ENCODE measurements around the gene FGF1. TPM values are rescaled to one million over a fixed set of nuclear protein-coding genes. Genes with fewer than 3 reads are reported as not detected.

The FGF1 gene
- total RNA-seq, 2 experiments from 2014 or later = not detected

DNA sequence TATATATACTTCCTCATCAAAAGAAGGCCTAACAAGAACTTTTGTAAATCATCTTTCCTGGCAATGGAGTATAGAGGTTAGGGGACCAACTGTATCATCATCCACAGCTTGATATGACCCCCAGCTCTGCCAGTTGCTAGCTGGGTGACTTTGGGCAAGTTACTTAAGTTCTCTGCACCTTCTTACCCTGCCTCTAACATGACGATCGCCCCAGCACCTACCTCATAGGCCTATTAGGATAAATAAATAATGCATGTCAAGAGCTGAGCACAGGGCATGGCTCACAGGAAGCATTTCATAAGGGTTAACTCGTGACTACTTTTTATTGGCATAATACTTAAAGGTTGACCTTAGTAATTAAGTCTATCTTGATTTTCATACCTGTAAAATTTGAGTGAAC, 29.4 kb upstream of the FGF1 start:
- H3K27ac Mint-ChIP-seq = no peak overlapping the region
- peaks cover 4% of the 10 kb centered on the region for H3K9me3 Mint-ChIP-seq
- peaks cover 6% of the 10 kb centered on the region for H3K27me3 Mint-ChIP-seq (ENCODE audit: low read depth)

DNA sequence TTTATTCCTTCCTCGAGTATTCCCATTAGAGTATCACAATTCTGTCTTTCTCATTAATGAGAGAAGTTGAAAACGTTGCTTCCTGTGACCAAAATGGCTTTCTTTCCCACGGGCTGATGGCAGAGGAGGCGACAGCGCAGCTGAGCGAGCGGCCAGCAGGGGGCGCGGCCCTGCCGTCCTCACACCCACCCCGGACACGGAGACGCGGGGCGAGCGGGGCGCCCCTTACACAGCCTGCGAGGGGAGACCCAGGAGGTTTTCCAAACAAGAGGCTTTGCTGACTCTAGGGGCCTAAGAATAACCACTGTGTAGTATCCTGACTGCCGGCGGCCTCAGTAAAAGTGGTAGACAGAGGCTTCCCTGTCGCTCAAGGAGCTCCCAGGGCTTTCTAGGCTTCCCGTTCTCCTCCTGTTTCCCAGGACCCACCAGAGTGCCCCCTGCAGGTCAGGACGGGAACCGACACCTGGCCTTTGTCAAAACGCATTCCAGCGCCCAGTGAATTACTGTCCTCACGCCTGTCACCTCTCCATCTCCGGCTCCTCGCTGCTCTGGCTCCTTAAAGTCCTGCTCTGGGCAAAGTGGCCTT, 27.3 kb upstream of the FGF1 start:
- peaks cover 3% of the 10 kb centered on the region for H3K4me1 Mint-ChIP-seq (ENCODE audit: low read depth)
- H3K9me3 Mint-ChIP-seq = peaks cover 4% of the 10 kb centered on the region

More for the DNA sequence above, 29.4 kb upstream of the FGF1 start:
- CTCF ChIA-PET = interaction anchor here (0.8 to 12.2 kb wide), 9 partner anchors 9 to 211 kb away, joined by 3 to 184 read pairs (median 33); no protein-coding TSS in a partner anchor
- Mint-ChIP-seq H3K4me1 (ENCODE audit: low read depth) (peaks cover 3% of the 10 kb centered on the region), H3K36me3 (ENCODE audit: low read depth) (peaks cover 1% of the 10 kb centered on the region), H3K4me3 (no peak overlapping the region)
- no peak for DNase-seq
- intact Hi-C loops (cut with micrococcal nuclease) = loop anchor here (10.0 kb wide), 2 partner anchors 1250 to 1470 kb away; no protein-coding TSS in a partner anchor

DNA sequence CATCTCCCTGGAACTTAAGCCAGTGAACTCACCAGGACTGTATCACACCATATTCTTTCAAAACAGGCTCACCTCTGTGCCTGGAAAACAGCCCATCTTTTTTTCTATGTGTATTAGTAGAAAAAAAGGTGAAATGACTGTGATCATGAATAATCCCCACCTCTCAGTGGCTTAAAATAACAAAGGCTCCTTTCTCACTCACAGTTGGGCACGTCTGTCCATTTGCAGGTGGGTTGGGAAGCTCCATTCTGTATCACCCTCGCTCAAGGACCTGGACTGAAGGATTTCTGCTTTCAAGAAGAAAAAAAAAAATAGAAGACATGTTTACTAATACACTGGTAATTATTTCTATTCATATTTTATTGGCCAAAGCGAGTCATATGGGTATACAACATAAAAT, 17.3 kb upstream of the FGF1 start:
- DNase-seq = no peak
- no peaks in the 10 kb centered on the region for H3K4me1 Mint-ChIP-seq (ENCODE audit: low read depth)
- no peaks in the 10 kb centered on the region for H3K27me3 Mint-ChIP-seq (ENCODE audit: low read depth)
- intact Hi-C loops (cut with micrococcal nuclease) = no loop called here
- CTCF ChIA-PET = interaction anchor here (0.6 to 6.4 kb wide), 5 partner anchors 10 to 734 kb away, joined by 3 to 47 read pairs (median 7); partner anchors contain the start of gene RNF14
- H3K36me3 Mint-ChIP-seq (ENCODE audit: low read depth) = no peaks in the 10 kb centered on the region
- H3K27ac Mint-ChIP-seq = no peak overlapping the region
- H3K4me3 Mint-ChIP-seq = no peak overlapping the region
- no peaks in the 10 kb centered on the region for H3K9me3 Mint-ChIP-seq

More for the DNA sequence above, 27.3 kb upstream of the FGF1 start:
- Mint-ChIP-seq H3K27ac (peak overlapping the region; percentile 3), H3K4me3 (peak overlapping the region; percentile 71), H3K27me3 (ENCODE audit: low read depth) (peaks cover 3% of the 10 kb centered on the region), H3K36me3 (ENCODE audit: low read depth) (peaks cover 1% of the 10 kb centered on the region)
- peak; percentile 87 for DNase-seq
- CTCF ChIA-PET = interaction anchor here (0.6 to 12.2 kb wide), 73 partner anchors 9 to 471 kb away, joined by 3 to 184 read pairs (median 5); partner anchors contain the start of gene ARHGAP26
- intact Hi-C loops (cut with micrococcal nuclease) = loop anchor here (1.0 to 10.0 kb wide), 9 partner anchors 36 to 1472 kb away; no protein-coding TSS in a partner anchor

DNA sequence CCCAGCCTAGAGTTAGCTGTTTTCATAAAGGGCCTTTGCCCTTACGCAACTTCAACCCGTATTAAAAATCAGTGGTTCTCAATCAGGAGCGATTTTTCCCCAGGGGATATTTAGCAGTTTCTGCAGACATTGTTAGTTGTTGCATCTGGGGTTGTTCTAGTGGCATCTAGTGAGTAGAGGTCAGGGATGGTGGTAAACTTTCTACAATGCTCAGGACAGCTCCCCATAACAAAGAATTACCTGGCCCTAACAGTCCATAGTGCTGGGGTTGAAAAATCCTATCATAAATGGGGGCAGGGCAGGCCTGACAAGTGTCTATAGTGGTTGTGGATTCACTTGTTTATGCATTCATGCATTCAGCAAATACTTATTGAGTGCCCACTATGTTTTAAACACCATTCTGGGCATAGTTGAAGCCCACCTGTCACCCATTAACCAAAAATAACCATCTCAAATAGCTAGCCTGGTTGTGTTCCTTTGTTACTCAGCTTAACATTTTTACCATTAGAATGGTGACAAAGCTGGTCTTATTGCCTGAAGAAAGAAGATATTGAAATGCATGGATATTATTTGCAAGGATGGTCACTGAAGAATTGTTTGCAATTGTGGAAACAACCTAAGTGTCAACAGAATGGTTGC, 15.9 kb upstream of the FGF1 start:
- intact Hi-C loops (cut with micrococcal nuclease) = no loop called here
- Mint-ChIP-seq H3K27ac (no peak overlapping the region), H3K4me3 (no peak overlapping the region), H3K9me3 (no peaks in the 10 kb centered on the region), H3K4me1 (ENCODE audit: low read depth) (peaks cover 2% of the 10 kb centered on the region), H3K27me3 (ENCODE audit: low read depth) (no peaks in the 10 kb centered on the region), H3K36me3 (ENCODE audit: low read depth) (no peaks in the 10 kb centered on the region)
- no peak for DNase-seq
- CTCF ChIA-PET = interaction anchor here (0.8 to 6.4 kb wide), 6 partner anchors 12 to 186 kb away, joined by 3 to 47 read pairs (median 8); no protein-coding TSS in a partner anchor

DNA sequence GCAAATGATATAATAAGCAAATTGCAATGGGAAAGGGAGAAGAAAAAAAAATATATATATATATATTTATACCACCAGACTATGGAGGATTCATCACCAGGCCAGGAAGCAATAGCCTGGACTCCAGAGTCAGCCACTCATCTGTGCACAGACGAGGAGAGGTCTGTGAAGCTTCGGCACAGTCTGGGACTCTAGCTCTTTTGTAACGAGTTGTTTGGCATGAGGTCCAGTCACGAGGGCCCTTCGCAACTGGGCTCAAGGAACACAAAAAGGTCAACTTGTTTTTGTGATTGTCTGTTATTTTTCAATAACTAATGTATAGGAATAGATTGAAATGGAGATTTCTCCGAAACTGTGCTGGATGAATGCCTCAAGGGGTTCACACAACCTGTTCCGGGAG, 14.7 kb upstream of the FGF1 start:
- no peak for DNase-seq
- intact Hi-C loops (cut with micrococcal nuclease) = no loop called here
- Mint-ChIP-seq H3K4me3 (no peak overlapping the region), H3K9me3 (no peaks in the 10 kb centered on the region), H3K36me3 (ENCODE audit: low read depth) (no peaks in the 10 kb centered on the region), H3K27ac (no peak overlapping the region), H3K27me3 (ENCODE audit: low read depth) (no peaks in the 10 kb centered on the region), H3K4me1 (ENCODE audit: low read depth) (peaks cover 2% of the 10 kb centered on the region)
- CTCF ChIA-PET = interaction anchor here (3.6 to 6.4 kb wide), 5 partner anchors 12 to 89 kb away, joined by 25 to 59 read pairs (median 33); no protein-coding TSS in a partner anchor

DNA sequence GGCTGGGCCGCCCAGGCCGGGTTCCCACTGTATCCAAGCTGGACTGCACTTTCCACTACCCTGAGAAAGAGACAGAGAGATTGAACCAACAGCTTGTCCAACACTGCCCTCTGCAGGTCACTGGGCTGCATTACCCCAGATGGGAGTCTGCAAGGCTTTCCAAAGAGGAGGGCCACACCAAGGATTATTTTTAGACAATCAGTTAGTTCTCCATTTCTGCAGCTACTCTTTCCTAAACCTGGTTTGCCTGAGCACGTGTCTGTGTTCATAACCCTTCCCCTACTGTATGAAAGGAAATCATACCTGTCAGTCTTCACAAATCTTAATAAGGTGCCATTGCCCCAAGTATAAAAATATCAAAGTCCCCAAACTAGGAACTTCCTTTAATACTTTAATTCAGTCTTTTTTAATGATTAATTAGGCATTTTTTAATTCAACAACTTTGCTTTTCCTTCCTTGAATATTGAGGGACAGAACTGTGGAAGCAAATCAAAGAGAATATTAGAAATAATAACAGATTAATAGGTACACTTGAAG, 13.4 kb upstream of the FGF1 start:
- Mint-ChIP-seq H3K27ac (no peak overlapping the region), H3K36me3 (ENCODE audit: low read depth) (no peaks in the 10 kb centered on the region), H3K4me3 (no peak overlapping the region), H3K9me3 (no peaks in the 10 kb centered on the region), H3K4me1 (ENCODE audit: low read depth) (peaks cover 2% of the 10 kb centered on the region), H3K27me3 (ENCODE audit: low read depth) (no peaks in the 10 kb centered on the region)
- peak; percentile 90 for DNase-seq
- CTCF ChIA-PET = interaction anchor here (0.6 to 5.7 kb wide), 24 partner anchors 9 to 564 kb away, joined by 3 to 59 read pairs (median 4); no protein-coding TSS in a partner anchor
- intact Hi-C loops (cut with micrococcal nuclease) = loop anchor here (1.0 to 10.0 kb wide), 5 partner anchors 44 to 707 kb away; no protein-coding TSS in a partner anchor

DNA sequence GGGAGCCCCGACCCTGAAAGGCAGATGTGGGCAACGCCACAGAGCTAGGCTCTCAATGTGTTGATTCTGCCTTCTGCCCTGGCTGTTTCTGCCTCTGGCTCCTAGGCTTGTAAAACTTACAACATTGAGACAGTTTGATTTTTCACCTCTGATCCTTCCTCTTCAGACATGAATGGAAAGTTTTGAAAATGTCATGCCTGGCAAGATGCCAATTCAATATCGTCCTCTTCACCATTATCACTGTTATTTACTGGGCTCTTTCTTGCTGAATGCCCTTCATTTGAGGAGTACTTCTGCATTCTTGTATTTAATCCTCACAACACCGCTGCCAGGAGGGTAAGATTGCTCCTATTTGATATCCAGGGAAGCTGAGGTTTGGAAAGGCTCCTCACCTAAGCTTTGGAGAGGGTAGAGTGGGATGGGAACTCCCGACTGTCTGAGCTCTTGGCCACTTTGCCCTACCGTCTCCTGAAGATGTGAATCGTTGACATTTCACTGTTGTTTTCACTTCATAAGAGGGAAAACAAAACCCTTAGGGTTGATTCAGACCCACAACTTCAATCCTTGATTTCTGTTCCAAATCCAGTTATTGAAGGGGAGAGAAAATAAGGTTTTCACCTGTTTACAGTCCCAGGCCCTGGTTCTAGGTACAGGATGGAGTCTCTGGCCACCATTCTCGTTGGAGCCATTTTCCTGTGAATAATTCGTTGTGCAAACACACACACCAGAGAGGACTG, 12.7 kb upstream of the FGF1 start:
- Mint-ChIP-seq H3K36me3 (ENCODE audit: low read depth) (no peaks in the 10 kb centered on the region), H3K4me1 (ENCODE audit: low read depth) (peaks cover 2% of the 10 kb centered on the region), H3K27me3 (ENCODE audit: low read depth) (no peaks in the 10 kb centered on the region), H3K9me3 (no peaks in the 10 kb centered on the region), H3K4me3 (no peak overlapping the region), H3K27ac (no peak overlapping the region)
- CTCF ChIA-PET = interaction anchor here (0.6 to 5.7 kb wide), 21 partner anchors 10 to 740 kb away, joined by 3 to 59 read pairs (median 4); partner anchors contain the start of genes FGF1 and PCDH12
- DNase-seq = no peak
- intact Hi-C loops (cut with micrococcal nuclease) = loop anchor here (1.0 to 10.0 kb wide), 5 partner anchors 43 to 706 kb away; no protein-coding TSS in a partner anchor

DNA sequence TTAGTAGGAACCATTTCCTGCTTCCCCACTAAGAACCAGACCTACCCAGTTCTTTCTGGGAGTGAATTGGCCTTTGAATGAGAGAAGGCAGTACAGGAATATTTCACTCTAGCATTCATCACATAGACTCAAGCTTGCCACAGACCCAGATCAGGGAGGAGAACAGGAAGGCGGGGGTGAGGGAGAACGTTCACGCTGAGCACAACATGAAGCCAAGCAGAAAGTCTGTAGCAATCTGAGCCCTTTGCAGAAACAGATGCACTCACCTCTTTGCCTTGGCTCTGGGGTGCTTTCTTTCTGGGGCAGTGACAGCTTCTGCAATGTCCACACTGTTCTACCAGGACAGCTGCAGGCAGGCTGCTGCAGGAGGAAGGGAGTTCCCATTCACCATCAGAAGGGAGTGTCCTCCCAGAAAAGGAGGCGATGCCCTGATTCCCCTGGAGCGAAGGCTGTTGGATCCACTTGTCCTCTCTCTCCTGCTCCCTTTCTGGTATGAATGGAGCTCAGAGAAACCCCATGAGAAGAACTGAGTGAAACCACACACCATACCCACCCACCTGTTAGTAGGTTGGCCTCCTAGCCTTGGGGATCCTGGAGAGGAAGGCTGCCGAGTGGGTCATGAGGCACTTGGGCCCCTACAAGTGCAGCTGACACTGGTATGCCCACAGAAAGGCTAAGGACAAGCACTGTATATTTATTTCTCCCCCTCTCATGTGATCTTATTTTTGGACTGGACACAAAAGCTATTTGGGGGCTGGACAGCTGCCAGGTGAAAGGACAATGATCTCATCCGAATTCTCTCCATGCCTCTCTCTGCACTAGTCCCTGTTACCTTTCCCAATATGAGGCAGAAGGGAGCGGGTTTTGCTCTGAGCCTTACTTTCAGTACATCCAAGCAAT, 11.7 kb upstream of the FGF1 start:
- CTCF ChIA-PET = interaction anchor here (0.7 to 5.7 kb wide), 15 partner anchors 12 to 705 kb away, joined by 3 to 59 read pairs (median 4); partner anchors contain the start of gene FGF1
- Mint-ChIP-seq H3K27ac (no peak overlapping the region), H3K4me3 (no peak overlapping the region), H3K36me3 (ENCODE audit: low read depth) (no peaks in the 10 kb centered on the region), H3K4me1 (ENCODE audit: low read depth) (peaks cover 2% of the 10 kb centered on the region), H3K27me3 (ENCODE audit: low read depth) (no peaks in the 10 kb centered on the region), H3K9me3 (no peaks in the 10 kb centered on the region)
- no peak for DNase-seq
- intact Hi-C loops (cut with micrococcal nuclease) = loop anchor here (10.0 kb wide), 1 partner anchor 113 kb away; no protein-coding TSS in a partner anchor

DNA sequence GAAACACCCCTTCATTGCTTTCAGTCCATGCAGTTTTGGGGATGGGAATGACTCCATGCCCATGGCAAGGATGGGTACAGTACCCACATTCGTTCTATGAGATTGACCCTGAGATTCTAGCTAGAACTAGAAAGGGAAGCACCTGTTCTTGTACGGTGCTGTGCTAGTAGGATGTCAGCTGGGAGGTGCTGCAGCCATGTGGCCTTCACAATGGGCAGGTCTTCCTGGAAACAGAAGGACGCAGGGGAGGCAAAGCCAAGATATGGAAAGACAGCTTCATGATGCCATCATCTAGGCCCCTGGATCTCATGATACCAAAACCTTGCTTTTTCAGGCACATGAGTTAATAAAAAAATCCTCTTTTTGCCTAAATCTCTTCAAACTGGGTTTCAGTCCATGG, 10.5 kb upstream of the FGF1 start:
- Mint-ChIP-seq H3K27me3 (ENCODE audit: low read depth) (no peaks in the 10 kb centered on the region), H3K27ac (no peak overlapping the region), H3K9me3 (no peaks in the 10 kb centered on the region), H3K4me1 (ENCODE audit: low read depth) (peaks cover 2% of the 10 kb centered on the region), H3K4me3 (no peak overlapping the region), H3K36me3 (ENCODE audit: low read depth) (no peaks in the 10 kb centered on the region)
- CTCF ChIA-PET = interaction anchor here (0.6 to 5.7 kb wide), 4 partner anchors 16 to 244 kb away, joined by 3 to 59 read pairs (median 17); no protein-coding TSS in a partner anchor
- intact Hi-C loops (cut with micrococcal nuclease) = loop anchor here (10.0 kb wide), 1 partner anchor 112 kb away; no protein-coding TSS in a partner anchor
- no peak for DNase-seq

DNA sequence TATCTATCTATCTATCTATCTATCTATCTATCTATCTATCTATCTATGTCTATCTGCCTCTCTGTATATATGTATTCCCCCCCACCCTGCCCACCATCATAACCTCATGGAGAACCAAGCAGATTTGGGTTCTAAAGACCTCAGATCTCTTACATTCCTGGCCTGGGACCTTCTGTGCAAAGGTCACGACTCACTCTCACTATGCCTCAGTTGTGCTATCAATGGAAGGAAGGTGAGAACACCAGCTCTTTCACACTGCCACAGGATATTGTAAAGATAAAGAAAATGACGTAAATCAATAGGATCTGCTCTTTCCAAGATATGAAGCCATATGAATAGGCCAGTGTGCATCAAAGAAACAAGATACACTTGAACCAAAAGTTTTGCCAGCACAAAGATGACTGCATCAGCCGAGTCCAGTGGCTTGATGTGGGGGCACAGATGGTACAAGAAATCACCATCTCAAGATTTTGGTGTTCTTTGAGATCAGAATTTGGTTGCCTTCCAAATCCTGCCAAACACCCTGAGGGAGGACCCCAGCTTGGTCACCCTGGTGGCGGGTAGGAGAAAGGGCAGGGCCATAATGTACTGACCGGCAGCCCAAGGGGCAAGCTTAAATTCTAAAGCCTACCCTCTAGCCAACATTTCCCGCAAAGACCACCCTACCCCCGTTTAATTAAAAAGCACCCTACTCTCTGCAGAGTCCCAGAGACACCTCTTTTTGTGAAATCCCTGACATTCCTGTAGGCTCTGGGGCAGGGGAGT, 8.4 kb upstream of the FGF1 start:
- intact Hi-C loops (cut with micrococcal nuclease) = loop anchor here (10.0 kb wide), 1 partner anchor 109 kb away; no protein-coding TSS in a partner anchor
- peaks cover 6% of the 10 kb centered on the region for H3K27me3 Mint-ChIP-seq (ENCODE audit: low read depth)
- no peak overlapping the region for H3K27ac Mint-ChIP-seq
- no peaks in the 10 kb centered on the region for H3K36me3 Mint-ChIP-seq (ENCODE audit: low read depth)
- H3K4me1 Mint-ChIP-seq (ENCODE audit: low read depth) = peaks cover 2% of the 10 kb centered on the region
- H3K9me3 Mint-ChIP-seq = no peaks in the 10 kb centered on the region
- CTCF ChIA-PET = no interaction called here
- H3K4me3 Mint-ChIP-seq = no peak overlapping the region
- no peak for DNase-seq
